HUES48 (cell line): ENCODE results near the gene THAP3.

ENCODE experiments used
- H3K27ac ChIP-seq: one replicate; pipeline ENCODE4 v1.7.0; 2013; ENCODE audit warnings: low read depth, low read length, inconsistent platforms
- H3K27me3 ChIP-seq: 2 replicates; pipeline ENCODE4 v1.6.1; 2013; ENCODE audit warnings: mild to moderate bottlenecking, low read length; ENCODE audit not compliant: control insufficient read depth, insufficient read depth
- H3K36me3 ChIP-seq: 2 replicates; pipeline ENCODE4 v1.6.1; 2013; ENCODE audit warnings: low read length; ENCODE audit not compliant: control insufficient read depth, insufficient read depth
- H3K4me1 ChIP-seq: 2 replicates; pipeline ENCODE4 v1.6.1; 2013; ENCODE audit warnings: mild to moderate bottlenecking, low read length; ENCODE audit not compliant: control insufficient read depth, insufficient read depth
- H3K4me3 ChIP-seq: 2 replicates; pipeline ENCODE4 v1.5.1; 2013; ENCODE audit warnings: mild to moderate bottlenecking, low read depth, low read length
- H3K9ac ChIP-seq: 2 replicates; pipeline ENCODE4 v1.6.1; 2013; ENCODE audit warnings: mild to moderate bottlenecking, low read depth, low read length, moderate library complexity
- H3K9me3 ChIP-seq: 2 replicates; pipeline ENCODE4 v1.6.1; 2013; ENCODE audit warnings: low read length; ENCODE audit not compliant: control insufficient read depth, insufficient read depth

THAP3 gene

GRCh38 chr1:6624710-6625583 lies at the start of gene THAP3:
Gene THAP3 (plus strand): TSS chr1:6624868. CDS start chr1:6625219, 351 bp downstream.
- Histone ChIP-seq H3K4me1 (no peaks in the 10 kb centered on the region), H3K4me3 (peak within 1 kb of the TSS; percentile 81), H3K9ac (peak within 1 kb of the TSS; percentile 78), H3K36me3 (peaks cover 66% of the 10 kb centered on the region), H3K27me3 (no peaks in the 10 kb centered on the region), H3K9me3 (no peaks in the 10 kb centered on the region), H3K27ac (peak within 1 kb of the TSS; percentile 87)

- Histone ChIP-seq H3K4me1 (peaks cover 6% of the 10 kb centered on the region; the same call in 1 of the 2 replicates), H3K4me3 (no peak overlapping the region), H3K9ac (no peak overlapping the region), H3K36me3 (peaks cover 7% of the 10 kb centered on the region), H3K9me3 (no peaks in the 10 kb centered on the region), H3K27me3 (no peaks in the 10 kb centered on the region), H3K27ac (no peak overlapping the region)
These were observed 46.7 kb upstream of the THAP3 start for GRCh38 chr1:6577831-6578525.

- Histone ChIP-seq H3K36me3 (peaks cover 7% of the 10 kb centered on the region), H3K9me3 (no peaks in the 10 kb centered on the region), H3K4me1 (peaks cover 6% of the 10 kb centered on the region; the same call in 1 of the 2 replicates), H3K4me3 (no peak overlapping the region), H3K27me3 (no peaks in the 10 kb centered on the region), H3K9ac (no peak overlapping the region), H3K27ac (no peak overlapping the region)
These were observed 45.9 kb upstream of the THAP3 start for GRCh38 chr1:6578624-6579373.

- Histone ChIP-seq H3K9me3 (no peaks in the 10 kb centered on the region), H3K4me1 (peaks cover 6% of the 10 kb centered on the region; the same call in 1 of the 2 replicates), H3K36me3 (peaks cover 7% of the 10 kb centered on the region), H3K27me3 (no peaks in the 10 kb centered on the region), H3K4me3 (peak within 1 kb of the TSS; percentile 77), H3K27ac (peak within 1 kb of the TSS; percentile 46), H3K9ac (peak within 1 kb of the TSS; percentile 9; the same call in 1 of the 2 replicates)
These were observed 45.1 kb upstream of the THAP3 start, which contains the start of gene ZBTB48 for GRCh38 chr1:6579374-6580118. Gene ZBTB48 (plus strand): TSS chr1:6579994. CDS start chr1:6580610, 616 bp downstream.

- H3K27me3 ChIP-seq: no peaks in the 10 kb centered on the region
- H3K36me3 ChIP-seq: peaks cover 7% of the 10 kb centered on the region
- H3K9ac ChIP-seq: peak overlapping the region; percentile 9; the same call in 1 of the 2 replicates
- no peaks in the 10 kb centered on the region for H3K9me3 ChIP-seq
- peak overlapping the region; percentile 46 for H3K27ac ChIP-seq
- peak overlapping the region; percentile 77 for H3K4me3 ChIP-seq
- H3K4me1 ChIP-seq: peaks cover 6% of the 10 kb centered on the region; the same call in 1 of the 2 replicates
These were observed 44.5 kb upstream of the THAP3 start for GRCh38 chr1:6580119-6580592.

- Histone ChIP-seq H3K9ac (peak overlapping the region; percentile 9; the same call in 1 of the 2 replicates), H3K27me3 (no peaks in the 10 kb centered on the region), H3K27ac (no peak overlapping the region), H3K36me3 (peaks cover 7% of the 10 kb centered on the region), H3K4me1 (peaks cover 6% of the 10 kb centered on the region; the same call in 1 of the 2 replicates), H3K9me3 (no peaks in the 10 kb centered on the region), H3K4me3 (peak overlapping the region; percentile 77)
These were observed 43.9 kb upstream of the THAP3 start for GRCh38 chr1:6580593-6581409.

GRCh38 chr1:6581561-6582305 lies 42.9 kb upstream of the THAP3 start:
- Histone ChIP-seq H3K27ac (no peak overlapping the region), H3K9me3 (no peaks in the 10 kb centered on the region), H3K9ac (no peak overlapping the region), H3K4me1 (peaks cover 6% of the 10 kb centered on the region; the same call in 1 of the 2 replicates), H3K27me3 (no peaks in the 10 kb centered on the region), H3K36me3 (peaks cover 7% of the 10 kb centered on the region), H3K4me3 (no peak overlapping the region)

GRCh38 chr1:6582370-6582769 lies 42.3 kb upstream of the THAP3 start:
- H3K4me3 ChIP-seq: no peak overlapping the region

More at GRCh38 chr1:6582370-6582769, 42.3 kb upstream of the THAP3 start:
- Histone ChIP-seq H3K27ac (no peak overlapping the region), H3K27me3 (no peaks in the 10 kb centered on the region), H3K9me3 (no peaks in the 10 kb centered on the region), H3K9ac (no peak overlapping the region), H3K36me3 (peaks cover 14% of the 10 kb centered on the region), H3K4me1 (peaks cover 6% of the 10 kb centered on the region; the same call in 1 of the 2 replicates)
